Testis (tissue), 3 donors: ENCODE results near the gene SSTR5. TPM values are rescaled to one million over a fixed set of nuclear protein-coding genes. Genes with fewer than 3 reads are reported as not detected.

ENCODE experiments used
- DNase-seq: peaks from one replicate; pipeline ENCODE4 v3.0.0-alpha.2; 2019
- H3K27ac ChIP-seq, 2 donors: fragments of 200-600 bp; sonication (generic); one replicate each; pipeline ENCODE4 v1.5.1; 2019
- H3K27me3 ChIP-seq: fragments of 200-600 bp; sonication (generic); one replicate; pipeline ENCODE4 v1.5.1; 2019
- H3K36me3 ChIP-seq: fragments of 200-600 bp; sonication (generic); one replicate; pipeline ENCODE4 v1.5.1; 2017; ENCODE audit warnings: low read depth; ENCODE audit errors: missing control alignments
- H3K4me1 ChIP-seq: fragments of 200-600 bp; sonication (generic); one replicate; pipeline ENCODE4 v1.5.1; 2019
- H3K4me3 ChIP-seq, 2 donors: fragments of 200-600 bp; sonication (generic); one replicate each; pipeline ENCODE4 v1.5.1; 2017 to 2019
- H3K9me3 ChIP-seq: fragments of 200-600 bp; sonication (generic); one replicate; pipeline ENCODE4 v1.5.1; 2017
- CTCF ChIP-seq, 3 experiments: fragments of 450-650 bp in 2 of 3; fragments of 200-600 bp in 1 of 3; sonication (generic) in 1 of 3; IDR thresholded peaks; one replicate each; pipeline ENCODE4 v1.5.1; 2016 to 2019; ENCODE audit warnings: antibody characterized with exemption in 3 of 3, mild to moderate bottlenecking in 2 of 3, moderate library complexity in 1 of 3
- POLR2A ChIP-seq: fragments of 450-650 bp; IDR thresholded peaks from one replicate; pipeline ENCODE4 v1.6.1; 2017; ENCODE audit warnings: antibody characterized with exemption, mild to moderate bottlenecking, moderate library complexity
- WGBS, 2 donors: methylation state at CpG; one replicate each; pipeline ENCODE4 v1.1.5; 2018; 5-methylcytosine and 5-hydroxymethylcytosine counted together
- intact Hi-C: fragments of 100-400 bp; cut with DNase I; formaldehyde crosslinking; loops from one replicate; pipeline ENCODE4 v1.15.1; 2023; ENCODE audit warnings: low total_unique reads
- polyA plus RNA-seq: library from polyadenylated mRNA; stranded (reverse); fragments of 350-450 nt; fragmentation: Illumina TruSeq; extraction: RNeasy Lipid Tissue Mini Kit (QIAGEN cat#74804); gene quantifications from one replicate; pipeline ENCODE4 v1.2.3, GENCODE V29; 2014; ENCODE audit warnings: low read depth, low replicate concordance; ENCODE audit not compliant: insufficient read depth
- total RNA-seq, 2 donors: library from RNA; depleted of rRNA; stranded (reverse); fragments of >200 nt; gene quantifications; one replicate each; pipeline ENCODE4 v1.2.3, GENCODE V29; 2016

SSTR5 gene
- total and polyA plus RNA-seq, 3 donors from 2014 or later: 0.31 TPM; not detected in 2

GRCh38 chr16:1127971-1128715, 55.6 kb downstream of the SSTR5 start:
- H3K9me3 ChIP-seq: no peaks in the 10 kb centered on the region
- 88 to 92% methylated on average over 13 to 31 of the region's 31 CpGs for WGBS, 2 donors
- DNase-seq: no peak
- no peaks in the 10 kb centered on the region for H3K36me3 ChIP-seq
- no peaks in the 10 kb centered on the region for H3K27me3 ChIP-seq
- H3K4me1 ChIP-seq: no peaks in the 10 kb centered on the region
- no peak overlapping the region for H3K4me3 ChIP-seq
- H3K27ac ChIP-seq: no peak overlapping the region
- intact Hi-C loops: no loop called here
- TF ChIP-seq CTCF (IDR thresholded peaks at IDR 0.05) (no peak), POLR2A (no peak)

- intact Hi-C loops: no loop called here
- no peaks in the 10 kb centered on the region for H3K36me3 ChIP-seq
- H3K9me3 ChIP-seq: no peaks in the 10 kb centered on the region
- TF ChIP-seq CTCF (IDR thresholded peaks at IDR 0.05): no peak
- TF ChIP-seq POLR2A: no peak
- no peaks in the 10 kb centered on the region for H3K4me1 ChIP-seq
- no peak for DNase-seq
- no peaks in the 10 kb centered on the region for H3K27me3 ChIP-seq
- no peak overlapping the region for H3K4me3 ChIP-seq
- H3K27ac ChIP-seq: no peak overlapping the region
- WGBS, 2 donors: 92 to 94% methylated on average over 6 to 48 of the region's 48 CpGs
Measured at GRCh38 chr16:1129106-1129960, 56.8 kb downstream of the SSTR5 start.

GRCh38 chr16:1130382-1130781, 57.8 kb downstream of the SSTR5 start:
- no peak for DNase-seq
- Histone ChIP-seq H3K36me3 (no peaks in the 10 kb centered on the region), H3K4me1 (no peaks in the 10 kb centered on the region), H3K27ac (no peak overlapping the region), H3K9me3 (no peaks in the 10 kb centered on the region), H3K4me3 (no peak overlapping the region), H3K27me3 (no peaks in the 10 kb centered on the region)
- 85 to 90% methylated on average over 2 to 8 of the region's 8 CpGs for WGBS, 2 donors
- TF ChIP-seq CTCF (IDR thresholded peaks at IDR 0.05): no peak
- no peak for TF ChIP-seq POLR2A
- intact Hi-C loops: no loop called here

Other genes starting within 250 kb of the SSTR5 start
- 10 to 100 TPM; 66.6 to 83.4 TPM for gene LMF1, start 101.8 kb upstream of the SSTR5 start, total RNA-seq
- 12.5 TPM for gene LMF1, start 101.8 kb upstream of the SSTR5 start, polyA plus RNA-seq
- 10 to 100 TPM; 11.2 to 19.6 TPM for gene SOX8, start 91.0 kb upstream of the SSTR5 start, total RNA-seq
- 4.3 TPM for gene SOX8, start 91.0 kb upstream of the SSTR5 start, polyA plus RNA-seq
- 1 to 10 TPM; 1.3 to 2.7 TPM for gene C1QTNF8, start 23.5 kb downstream of the SSTR5 start, total RNA-seq
- gene C1QTNF8, start 23.5 kb downstream of the SSTR5 start, polyA plus RNA-seq: not detected
- 10 to 100 TPM; 55.9 to 69.0 TPM for gene CACNA1H, start 80.4 kb downstream of the SSTR5 start, total RNA-seq
- gene CACNA1H, start 80.4 kb downstream of the SSTR5 start, polyA plus RNA-seq: 41.1 TPM
- 1 to 10 TPM in 1 of 2 donors, not detected in 1; 1.2 TPM for gene TPSG1, start 152.5 kb downstream of the SSTR5 start, total RNA-seq
- not detected for gene TPSG1, start 152.5 kb downstream of the SSTR5 start, polyA plus RNA-seq
- 10 to 100 TPM; 10.8 to 49.5 TPM for gene TPSB2, start 157.4 kb downstream of the SSTR5 start, total RNA-seq
- 16.1 TPM for gene TPSB2, start 157.4 kb downstream of the SSTR5 start, polyA plus RNA-seq
- gene TPSAB1, start 168.0 kb downstream of the SSTR5 start, total RNA-seq: 10 to 100 TPM; 11.7 to 32.0 TPM
- gene TPSAB1, start 168.0 kb downstream of the SSTR5 start, polyA plus RNA-seq: 12.2 TPM
- gene TPSD1, start 183.3 kb downstream of the SSTR5 start, total RNA-seq: 1 to 10 TPM; 1.1 to 1.6 TPM
- 1.1 TPM for gene TPSD1, start 183.3 kb downstream of the SSTR5 start, polyA plus RNA-seq
- 100 to 1,000 TPM; 116 to 127 TPM for gene UBE2I, start 236.9 kb downstream of the SSTR5 start, total RNA-seq
- gene UBE2I, start 236.9 kb downstream of the SSTR5 start, polyA plus RNA-seq: 143 TPM